ENCODE measurements around the gene MARS2.
"Not testable (repeated sequence)": the region's sequence is repeated elsewhere in the genome, so short reads cannot be mapped to it uniquely, and the experiment has no call there.

MARS2 gene

DNA sequence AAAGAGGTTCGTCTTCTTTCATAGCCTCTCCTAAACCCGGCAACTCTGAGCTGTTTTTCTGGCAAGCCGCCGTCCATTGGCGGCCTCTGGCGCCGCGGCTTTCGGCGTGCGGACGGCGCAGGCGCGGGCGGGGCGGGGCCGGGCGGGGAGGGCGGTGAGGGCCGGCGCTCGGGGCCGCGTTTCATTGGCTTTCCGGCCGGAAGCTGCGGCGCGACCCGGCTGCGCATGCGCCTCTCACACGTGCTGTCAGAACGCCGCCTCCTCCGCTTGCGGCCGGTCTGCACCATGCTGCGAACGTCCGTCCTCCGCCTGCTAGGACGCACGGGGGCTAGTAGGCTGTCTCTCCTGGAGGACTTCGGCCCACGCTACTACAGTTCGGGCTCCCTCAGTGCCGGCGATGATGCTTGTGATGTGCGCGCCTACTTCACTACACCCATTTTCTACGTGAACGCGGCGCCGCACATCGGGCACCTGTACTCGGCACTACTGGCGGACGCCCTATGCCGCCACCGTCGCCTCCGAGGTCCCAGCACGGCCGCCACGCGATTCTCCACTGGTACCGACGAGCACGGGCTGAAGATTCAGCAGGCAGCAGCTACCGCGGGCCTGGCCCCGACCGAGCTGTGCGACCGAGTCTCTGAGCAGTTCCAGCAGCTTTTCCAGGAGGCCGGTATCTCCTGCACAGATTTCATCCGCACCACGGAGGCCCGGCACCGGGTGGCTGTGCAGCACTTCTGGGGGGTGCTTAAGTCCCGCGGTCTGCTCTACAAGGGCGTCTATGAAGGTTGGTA lies at the start of gene MARS2:
MARS2 (plus strand) TSS at position 249 of the 791 bp plus-strand sequence; CDS start at position 286, 37 bp downstream.
- peak; percentile 88 for DNase-seq

DNA sequence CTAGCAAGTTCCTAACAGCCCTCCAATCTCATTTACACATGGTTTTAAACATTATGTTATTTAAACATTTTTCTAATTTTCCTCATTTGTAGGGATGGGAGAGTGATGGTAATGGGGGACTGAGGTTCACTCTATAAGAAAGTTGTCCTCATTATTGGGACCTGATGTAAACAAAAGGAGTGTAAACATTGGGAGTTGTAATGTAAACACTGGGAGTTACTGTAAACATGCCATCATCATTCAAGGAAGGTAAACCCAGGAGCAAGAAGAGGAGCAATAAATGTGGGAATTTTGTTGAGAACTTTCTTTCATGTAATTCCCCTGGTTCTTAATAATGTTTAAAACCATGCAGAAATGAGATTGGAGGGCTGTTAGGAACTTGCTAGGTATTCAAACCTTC lies 47.6 kb upstream of the MARS2 start:
- DNase-seq, result no peak

DNA sequence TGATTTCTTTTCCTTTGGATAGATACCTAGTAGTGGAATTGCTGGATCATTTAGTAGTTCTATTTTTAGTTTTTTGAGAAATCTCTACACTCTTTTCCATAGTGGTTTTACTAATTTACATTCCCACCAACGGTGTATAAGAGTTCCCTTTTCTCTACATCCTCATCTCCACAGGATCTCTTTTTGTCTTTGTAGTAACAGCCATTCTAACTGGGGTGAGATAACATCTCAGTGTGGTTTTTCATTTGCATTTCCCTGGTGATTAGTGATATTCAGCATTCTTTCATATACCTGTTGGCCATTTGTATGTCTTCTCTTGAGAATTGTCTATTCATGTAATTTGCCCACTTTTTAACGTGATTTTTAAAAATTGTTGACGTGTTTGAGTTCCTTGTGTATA lies 43.5 kb upstream of the MARS2 start:
- DNase-seq, result no peak

DNA sequence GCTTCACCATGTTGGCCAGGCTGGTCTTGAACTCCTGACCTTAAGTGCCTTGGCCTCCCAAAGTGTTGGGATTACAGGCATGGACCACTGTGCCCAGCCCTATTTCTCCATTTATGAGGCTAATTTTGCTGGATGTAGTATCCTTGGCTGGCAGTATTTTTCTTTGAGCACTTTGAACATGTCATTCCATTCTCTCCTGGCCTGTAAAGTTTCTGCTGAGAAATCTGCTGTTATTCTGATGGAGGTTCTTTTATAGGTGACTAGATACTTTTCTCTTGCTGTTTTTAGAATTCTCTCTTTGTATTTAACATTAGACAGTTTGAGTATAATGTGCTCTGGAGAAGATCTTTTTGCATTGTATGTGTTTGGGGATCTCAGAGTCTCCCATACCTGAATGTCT lies 38.9 kb upstream of the MARS2 start:
- no peak for DNase-seq

DNA sequence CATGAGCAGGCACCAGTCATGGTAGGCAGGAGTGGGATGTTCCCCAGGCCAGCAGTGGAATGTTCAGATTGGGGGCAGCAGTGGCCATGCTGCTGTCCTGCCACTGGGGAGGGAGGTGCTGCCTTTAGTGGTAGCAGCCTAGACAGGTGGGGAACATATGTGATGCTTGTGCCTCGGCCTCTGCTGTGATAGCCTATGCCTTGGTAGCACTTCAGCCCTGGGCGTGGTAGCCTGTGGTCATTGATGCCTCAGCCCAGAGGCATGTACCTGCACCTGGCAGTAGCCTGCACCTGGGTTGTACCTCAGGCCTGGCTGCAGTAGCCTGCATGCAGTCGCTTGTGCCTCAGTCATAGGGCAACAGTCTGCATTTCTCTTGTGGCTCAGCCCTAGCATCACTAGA lies 36.9 kb upstream of the MARS2 start:
- no peak for DNase-seq

DNA sequence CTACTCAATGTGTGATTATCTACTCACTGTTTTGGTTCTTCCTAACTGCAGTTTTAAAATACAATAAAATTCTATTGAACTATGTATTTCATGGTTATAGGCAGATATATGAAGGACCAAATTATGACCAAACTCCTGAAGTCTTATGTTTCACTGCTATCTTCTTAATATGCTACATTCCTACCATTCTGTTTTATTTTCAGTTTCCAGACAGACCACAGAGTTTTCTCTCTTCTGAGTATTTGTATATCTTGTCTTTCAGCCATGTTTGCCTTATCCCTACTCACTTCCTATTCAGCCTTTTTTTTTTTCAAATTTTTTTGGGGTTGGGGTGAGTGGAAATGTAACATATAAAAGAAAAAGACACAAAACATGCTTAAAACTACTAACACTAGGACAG lies 36.1 kb upstream of the MARS2 start:
- no peak for DNase-seq

DNA sequence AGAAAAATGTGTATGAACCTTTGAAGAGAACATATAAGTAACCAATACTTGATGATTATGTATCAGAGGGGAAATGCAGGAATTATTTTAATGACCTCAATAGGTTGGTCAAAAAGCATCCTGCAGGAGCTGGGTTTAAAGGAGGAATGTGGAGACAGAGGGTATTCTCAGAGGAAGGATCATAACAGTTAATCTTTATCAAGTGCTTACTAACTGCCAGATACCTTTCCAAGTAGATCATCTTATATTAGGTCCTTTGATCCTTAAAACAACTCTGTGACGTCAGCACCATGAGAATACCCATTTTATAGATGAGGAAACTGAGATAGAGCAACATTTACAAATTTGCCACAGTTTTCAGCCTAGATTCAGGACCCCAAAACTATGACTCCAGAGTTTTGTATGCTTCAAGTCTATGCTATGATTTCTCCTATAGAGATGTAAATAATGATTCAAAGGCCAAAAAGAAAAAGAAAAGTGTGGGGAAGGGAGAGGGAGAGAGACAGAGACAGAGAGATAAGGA lies 32.7 kb upstream of the MARS2 start:
- no peak for DNase-seq

DNA sequence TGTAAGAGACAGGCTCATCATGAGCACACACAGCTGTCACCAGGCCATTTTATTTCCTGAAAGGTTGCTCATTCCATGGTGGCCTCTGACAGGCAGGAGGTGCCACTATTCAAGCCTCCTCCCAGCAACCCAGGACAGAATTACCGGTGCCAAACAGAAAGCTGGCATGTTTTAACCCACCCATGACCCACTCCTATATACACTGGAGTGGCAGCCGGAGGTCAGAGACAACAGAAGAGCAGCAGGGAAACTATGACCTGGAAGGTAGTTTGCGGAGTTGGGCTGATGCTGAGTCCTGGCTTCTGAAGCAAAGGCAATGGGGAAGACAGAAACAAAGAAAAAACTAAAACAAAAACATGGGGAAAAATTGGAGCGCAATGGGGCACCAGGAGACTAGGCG lies 32.1 kb upstream of the MARS2 start:
- DNase-seq, result no peak

DNA sequence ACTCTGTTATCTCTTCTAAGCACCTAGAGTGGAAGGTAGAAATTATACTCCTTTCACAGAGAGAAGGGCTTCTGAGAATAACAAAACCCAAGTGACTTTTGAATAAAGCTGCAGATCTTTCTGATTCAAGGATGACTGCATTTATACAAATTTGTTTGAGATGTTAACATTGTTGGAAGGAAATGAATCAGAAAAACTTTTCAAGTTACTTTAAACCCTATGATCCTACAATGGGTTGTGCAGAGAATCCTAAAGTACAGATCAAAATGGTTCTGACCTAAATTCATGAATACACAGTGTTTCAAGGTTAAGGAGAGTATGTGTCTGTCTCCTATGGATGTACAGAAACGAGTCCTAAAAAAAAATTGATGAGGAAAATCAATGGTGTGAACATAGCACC lies 31.6 kb upstream of the MARS2 start:
- DNase-seq, result no peak

DNA sequence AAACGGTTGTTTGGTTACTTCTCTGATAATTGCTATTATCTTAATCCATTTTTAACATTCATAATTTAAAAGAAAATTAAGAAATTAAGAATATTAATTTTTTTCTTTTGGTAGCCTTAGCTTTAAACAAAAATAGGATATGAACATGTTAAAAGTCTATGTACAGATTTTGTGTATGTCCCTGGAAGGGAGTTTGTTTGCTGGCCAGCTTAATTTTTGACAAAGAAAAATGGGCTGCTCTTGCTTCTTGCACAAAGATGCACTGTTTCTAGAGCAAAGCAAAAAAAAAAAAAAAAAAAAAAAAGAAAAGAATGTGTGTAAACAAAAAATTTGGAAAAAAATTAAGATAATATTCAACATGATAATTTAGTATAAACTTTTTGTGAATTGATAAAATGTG lies 31.1 kb upstream of the MARS2 start:
- DNase-seq, result no peak

DNA sequence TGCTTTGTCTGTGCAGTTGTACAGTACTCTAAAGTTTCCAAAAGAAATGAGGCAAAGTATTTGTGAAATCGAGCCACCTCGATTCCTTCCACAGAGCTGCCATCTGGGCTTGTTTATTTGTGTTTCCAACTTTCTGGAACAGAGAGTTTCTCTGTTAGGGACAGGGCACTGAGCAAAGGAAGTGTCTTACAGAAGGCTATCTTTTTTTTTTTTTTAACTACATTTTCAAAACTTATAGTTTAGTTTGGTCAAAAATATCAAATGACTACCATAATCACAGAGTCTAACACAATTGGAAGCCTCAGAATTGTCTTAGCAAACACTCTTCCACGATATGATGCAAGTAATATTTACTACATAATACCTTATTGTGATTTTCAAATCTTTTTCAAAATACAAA lies 30.6 kb upstream of the MARS2 start:
- no peak for DNase-seq

DNA sequence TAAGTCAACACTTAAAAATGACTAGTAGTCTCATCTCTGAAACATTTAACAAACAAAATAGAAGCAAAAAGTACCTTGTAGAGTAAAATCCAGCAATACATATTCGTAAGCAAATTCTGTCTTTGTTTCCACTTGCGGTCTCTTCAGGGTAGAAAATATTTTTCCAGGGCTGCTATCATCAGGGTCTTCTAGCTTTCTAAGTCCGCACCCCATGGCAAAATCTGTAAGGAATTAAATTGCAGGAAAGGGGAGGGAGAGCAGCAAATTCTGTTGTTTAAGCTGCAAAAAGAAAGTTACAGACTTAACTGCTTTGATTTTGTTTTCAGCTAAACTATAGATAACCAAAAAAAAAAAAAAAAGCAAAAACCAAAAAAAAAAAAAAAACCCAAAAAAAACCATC lies 29.9 kb upstream of the MARS2 start, which contains the start of gene RFTN2:
RFTN2 (minus strand) TSS at position 342 of the 400 bp plus-strand sequence; CDS start at position 213, 129 bp downstream.
- DNase-seq, result no peak

DNA sequence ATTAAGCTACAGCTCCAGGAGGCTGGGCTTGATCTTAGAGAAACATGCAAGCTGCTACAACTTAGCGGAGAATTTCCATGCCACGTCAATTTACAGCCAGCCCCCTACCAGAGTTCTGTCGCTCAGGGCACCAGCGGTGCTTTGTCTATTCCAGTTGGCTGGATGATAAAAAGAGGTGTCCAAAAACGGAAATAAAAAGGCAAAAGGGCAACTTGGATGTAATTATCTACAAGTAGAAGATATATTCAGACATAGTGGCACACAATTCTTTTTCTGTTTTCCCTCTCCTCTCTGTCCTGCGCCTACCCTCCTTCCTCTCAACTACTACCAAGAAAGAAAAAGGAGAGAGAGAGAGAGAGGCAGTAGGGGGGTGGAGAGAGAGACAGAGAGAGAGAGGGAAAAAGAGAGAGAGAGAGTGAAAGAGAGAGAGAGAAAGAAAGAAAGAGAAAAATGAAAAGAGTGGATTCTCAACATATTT lies 29.4 kb upstream of the MARS2 start:
- no peak for DNase-seq

DNA sequence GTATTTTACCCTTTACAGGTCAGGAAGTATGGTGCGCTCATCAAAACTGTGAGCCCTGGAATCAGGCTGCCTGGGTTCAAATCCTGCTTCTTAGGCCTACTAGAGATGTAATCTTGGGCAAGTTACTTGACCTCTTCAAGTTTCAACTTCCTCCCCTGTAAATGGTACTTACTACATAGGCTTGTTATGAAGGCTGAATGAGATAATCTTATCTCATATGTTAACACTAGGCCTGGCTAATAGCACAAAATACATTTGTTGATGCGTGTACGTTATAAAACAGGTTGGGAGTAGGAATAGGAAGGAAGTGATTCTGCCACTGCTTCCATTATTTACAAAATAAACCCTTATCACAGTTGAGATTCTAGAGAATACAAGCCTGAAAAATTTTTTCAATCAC lies 28.1 kb upstream of the MARS2 start:
- no peak for DNase-seq

DNA sequence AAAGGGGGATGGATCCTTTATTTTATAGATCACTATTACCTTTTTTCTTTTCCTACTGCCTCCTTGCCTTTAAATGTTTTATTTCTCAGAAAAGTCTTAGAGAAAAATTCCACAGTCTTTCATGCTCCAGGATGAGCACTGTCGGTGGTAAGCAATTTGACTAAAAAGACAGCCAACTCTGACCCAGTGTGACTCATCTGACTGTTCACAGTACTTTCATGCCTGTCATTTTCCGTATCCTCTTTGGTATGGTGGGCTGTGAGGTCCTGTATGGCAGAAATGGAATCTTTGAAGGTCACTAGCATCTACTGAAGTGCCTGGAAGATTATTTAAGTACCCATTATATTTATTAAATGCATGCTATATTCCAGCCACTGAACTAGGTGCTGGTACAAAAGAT lies 27.7 kb upstream of the MARS2 start:
- DNase-seq, result no peak

DNA sequence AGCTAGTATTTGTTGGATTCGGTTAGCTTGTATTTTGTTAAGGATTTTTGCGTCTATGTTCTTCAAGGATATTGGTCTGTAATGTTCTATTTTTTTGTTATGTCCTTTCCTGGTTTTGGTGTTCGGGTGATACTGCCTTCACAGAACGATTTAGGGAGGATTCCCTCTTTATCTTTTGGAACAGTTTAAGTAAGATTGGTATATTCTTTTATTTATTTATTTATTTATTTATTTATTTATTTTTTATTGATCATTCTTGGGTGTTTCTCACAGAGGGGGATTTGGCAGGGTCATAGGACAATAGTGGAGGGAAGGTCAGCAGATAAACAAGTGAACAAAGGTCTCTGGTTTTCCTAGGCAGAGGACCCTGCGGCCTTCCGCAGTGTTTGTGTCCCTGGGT lies 10.0 kb upstream of the MARS2 start:
- DNase-seq, result not testable (repeated sequence)

DNA sequence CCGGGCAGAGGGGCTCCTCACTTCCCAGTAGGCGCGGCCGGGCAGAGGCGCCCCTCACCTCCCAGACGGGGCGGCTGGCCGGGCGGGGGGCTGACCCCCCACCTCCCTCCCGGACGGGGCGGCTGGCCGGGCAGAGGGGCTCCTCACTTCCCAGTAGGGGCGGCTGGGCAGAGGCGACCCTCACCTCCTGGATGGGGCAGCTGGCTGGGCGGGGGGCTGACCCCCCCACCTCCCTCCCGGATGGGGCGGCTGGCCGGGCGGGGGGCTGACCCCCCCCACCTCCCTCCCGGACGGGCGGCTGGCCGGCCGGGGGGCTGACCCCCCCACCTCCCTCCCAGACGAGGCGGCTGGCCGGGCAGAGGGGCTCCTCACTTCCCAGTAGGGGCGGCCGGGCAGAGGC lies 9.2 kb upstream of the MARS2 start:
- not testable (repeated sequence) for DNase-seq

DNA sequence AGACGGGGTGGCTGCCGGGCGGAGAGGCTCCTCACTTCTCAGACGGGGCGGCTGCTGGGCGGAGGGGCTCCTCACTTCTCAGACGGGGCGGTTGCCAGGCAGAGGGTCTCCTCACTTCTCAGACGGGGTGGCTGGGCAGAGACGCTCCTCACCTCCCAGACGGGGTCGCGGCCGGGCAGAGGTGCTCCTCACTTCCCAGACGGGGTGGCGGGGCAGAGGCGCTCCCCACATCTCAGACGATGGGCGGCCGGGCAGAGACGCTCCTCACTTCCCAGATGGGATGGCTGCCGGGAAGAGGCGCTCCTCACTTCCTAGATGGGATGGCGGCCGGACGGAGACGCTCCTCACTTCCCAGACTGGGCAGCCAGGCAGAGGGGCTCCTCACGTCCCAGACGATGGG lies 8.6 kb upstream of the MARS2 start:
- not testable (repeated sequence) for DNase-seq

DNA sequence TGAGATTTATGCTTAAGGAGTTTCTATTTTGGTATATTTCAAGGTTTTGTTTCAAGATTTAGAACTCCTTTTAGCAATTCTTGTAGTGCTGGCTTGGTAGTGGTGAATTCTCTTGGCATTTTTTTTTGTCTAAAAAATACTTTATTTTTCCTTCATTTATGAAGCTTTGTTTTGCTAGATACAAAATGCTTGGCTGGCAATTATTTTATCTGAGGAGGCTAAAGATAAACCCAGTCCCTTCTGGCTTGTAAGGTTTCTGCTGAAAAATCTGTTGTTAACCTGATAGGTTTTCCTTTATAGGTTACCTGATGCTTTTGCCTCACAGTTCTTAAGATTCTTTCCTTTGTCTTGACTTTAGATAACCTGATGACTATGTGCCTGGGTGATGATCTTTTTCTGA lies 5.4 kb upstream of the MARS2 start:
- DNase-seq, result not testable (repeated sequence)

DNA sequence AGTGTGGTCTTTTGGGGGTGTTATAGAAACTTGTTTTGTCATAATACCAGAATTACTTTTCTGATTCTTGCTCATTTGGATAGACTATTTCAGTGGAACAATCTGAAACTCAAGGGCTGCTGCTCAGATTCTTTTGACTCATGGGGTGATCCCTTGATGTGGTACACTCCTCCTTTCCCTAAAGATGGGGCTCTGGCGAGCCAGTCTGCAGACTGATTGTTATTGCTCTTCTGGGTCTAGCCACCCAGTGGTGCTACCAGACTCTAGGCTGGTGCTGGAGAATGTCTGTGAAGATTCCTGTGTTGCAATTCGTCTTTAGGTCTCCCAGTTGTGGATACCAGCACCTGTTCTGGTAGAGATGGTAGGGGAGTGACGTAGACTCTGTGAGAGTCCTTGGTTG lies 4.2 kb upstream of the MARS2 start:
- no peak for DNase-seq

DNA sequence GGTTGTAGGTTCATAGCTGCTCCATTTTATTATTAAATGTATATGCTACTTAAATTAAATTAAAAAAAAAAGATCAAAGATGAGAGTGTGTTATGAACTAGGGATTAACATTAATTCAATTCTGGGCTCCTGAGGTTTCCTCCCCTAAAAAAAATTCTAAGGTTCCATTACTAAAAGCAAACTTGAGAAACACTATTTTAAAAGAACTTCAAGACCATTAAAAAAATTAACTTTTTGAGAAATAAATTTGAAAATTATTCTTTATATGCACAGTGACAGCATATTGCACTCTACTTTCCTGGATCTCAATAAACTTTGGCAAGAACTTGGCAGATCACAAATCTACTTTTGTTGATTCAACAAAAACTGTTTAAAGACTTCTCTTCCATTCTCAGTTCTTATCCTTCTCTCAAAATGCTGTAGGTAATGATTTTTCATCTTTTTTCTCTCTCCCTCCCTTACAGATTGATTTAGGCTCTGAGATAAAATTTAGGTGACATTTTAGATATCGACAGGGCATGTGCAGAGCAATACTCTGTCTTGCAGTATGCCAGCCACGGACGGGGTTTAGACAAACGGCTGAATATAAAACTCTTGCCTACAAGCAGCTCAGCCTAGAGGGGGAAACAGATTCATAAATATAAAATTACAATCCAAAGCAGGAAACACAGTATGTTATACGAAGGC lies 592 bp upstream of the MARS2 start:
- DNase-seq, result no peak

DNA sequence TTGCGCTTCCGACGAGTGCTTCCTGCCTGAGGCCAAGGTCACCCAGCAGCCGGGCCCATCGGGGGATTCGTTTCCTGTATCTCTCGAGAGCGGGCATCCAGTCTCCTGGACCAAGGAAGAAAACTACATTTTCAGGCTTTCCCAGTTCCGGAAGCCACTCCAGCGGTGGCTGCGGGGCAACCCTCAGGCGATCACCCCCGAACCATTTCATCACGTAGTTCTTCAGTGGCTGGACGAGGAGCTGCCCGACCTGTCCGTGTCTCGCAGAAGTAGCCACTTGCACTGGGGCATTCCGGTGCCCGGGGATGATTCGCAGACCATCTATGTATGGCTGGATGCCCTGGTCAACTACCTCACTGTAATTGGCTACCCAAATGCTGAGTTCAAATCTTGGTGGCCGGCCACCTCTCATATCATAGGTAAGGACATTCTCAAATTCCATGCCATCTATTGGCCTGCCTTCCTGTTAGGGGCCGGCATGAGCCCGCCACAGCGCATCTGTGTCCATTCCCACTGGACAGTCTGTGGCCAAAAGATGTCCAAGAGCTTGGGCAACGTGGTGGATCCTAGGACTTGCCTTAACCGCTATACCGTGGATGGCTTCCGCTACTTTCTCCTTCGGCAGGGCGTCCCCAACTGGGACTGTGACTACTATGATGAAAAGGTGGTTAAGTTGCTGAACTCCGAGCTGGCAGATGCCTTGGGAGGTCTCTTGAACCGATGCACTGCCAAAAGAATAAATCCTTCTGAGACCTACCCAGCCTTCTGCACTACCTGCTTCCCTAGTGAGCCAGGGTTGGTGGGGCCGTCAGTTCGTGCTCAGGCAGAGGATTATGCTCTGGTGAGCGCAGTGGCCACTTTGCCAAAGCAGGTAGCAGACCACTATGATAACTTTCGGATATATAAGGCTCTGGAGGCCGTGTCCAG lies 1.0 kb downstream of the MARS2 start:
- no peak for DNase-seq

DNA sequence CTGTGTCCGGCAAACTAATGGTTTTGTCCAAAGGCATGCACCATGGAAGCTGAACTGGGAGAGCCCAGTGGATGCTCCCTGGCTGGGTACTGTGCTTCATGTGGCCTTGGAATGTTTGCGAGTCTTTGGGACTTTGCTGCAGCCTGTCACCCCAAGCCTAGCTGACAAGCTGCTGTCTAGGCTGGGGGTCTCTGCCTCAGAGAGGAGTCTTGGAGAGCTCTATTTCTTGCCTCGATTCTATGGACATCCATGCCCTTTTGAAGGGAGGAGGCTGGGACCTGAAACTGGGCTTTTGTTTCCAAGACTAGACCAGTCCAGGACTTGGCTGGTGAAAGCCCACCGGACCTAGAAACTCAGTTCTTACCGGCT lies 1.7 kb downstream of the MARS2 start:
- no peak for DNase-seq
